ENCODE data around the gene NTMT2.

Gene NTMT2

DNA sequence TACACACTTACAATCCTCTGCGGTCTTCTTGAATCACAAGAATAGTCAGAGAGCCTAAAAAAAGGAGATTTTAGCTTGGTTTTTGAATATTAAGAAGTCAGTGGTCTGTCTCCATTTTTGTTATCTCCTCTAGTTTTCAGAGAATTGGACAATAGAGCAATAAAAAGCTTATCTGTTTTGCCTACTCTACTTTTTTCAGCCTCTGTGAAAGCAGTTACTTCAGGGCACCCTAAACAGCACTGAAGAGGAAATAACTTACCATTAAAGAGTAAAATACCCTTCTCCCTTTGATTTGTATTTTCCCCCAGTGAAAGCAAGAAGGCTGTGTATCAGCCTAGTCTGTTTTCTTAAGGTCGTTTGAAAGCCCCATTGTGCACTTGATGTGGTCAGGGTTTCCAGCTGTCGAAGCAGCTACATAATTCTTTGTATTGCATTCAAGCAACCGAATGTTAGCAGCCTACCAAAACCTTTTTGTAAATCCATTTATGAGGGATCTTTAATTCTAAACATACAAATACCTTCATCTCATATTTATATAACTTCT, 1.0 kb downstream of the NTMT2 start:
- no peaks in the 10 kb centered on the region for H3K79me2 ChIP-seq (ENCODE audit: low read length)
- H3K27ac ChIP-seq (ENCODE audit: low read length): no peak overlapping the region
- H3K4me1 ChIP-seq (ENCODE audit: low read length): no peaks in the 10 kb centered on the region
- no peaks in the 10 kb centered on the region for H4K20me1 ChIP-seq (ENCODE audit: insufficient read depth, low read length)
- no peaks in the 10 kb centered on the region for H3K36me3 ChIP-seq (replicated peaks; ENCODE audit: low read depth, low read length)
- no peaks in the 10 kb centered on the region for H3K27me3 ChIP-seq (ENCODE audit: low read depth, low read length)
- no peak overlapping the region for H3K4me3 ChIP-seq (ENCODE audit: low read length)
- H3K4me2 ChIP-seq (ENCODE audit: low read length): no peak overlapping the region
- H3K9ac ChIP-seq (ENCODE audit: low read length): no peak overlapping the region
- H2AFZ ChIP-seq (ENCODE audit: low read depth, low read length): no peak overlapping the region
- H3K9me3 ChIP-seq (ENCODE audit: insufficient read depth, low read length): no peaks in the 10 kb centered on the region
- TF ChIP-seq CTCF (IDR thresholded peaks at IDR 0.05; ENCODE audit: low read depth, low read length): no peak
- no peak for TF ChIP-seq EZH2phosphoT487 (IDR thresholded peaks at IDR 0.05; ENCODE audit: low read depth)

DNA sequence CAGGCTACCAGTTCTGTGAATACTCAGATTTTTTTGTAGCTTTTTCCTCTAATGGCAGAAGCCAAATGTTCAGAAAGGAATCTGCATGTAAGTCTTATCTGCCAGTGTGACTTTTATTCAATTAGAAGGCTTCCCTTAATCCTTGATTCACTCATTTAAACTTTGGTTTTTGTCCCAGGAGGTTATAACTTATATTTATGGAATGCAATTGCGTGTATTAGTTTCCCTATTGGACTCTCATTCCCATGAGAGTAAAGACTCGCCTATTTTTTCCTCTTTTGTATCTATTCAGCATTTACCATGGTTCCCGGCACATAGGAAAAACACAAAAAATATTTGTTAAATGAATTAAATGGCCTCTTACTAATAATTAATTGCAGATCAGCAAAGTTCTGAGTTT, 3.5 kb downstream of the NTMT2 start:
- Histone ChIP-seq H3K27ac (ENCODE audit: low read length) (no peak overlapping the region), H3K27me3 (ENCODE audit: low read depth, low read length) (no peaks in the 10 kb centered on the region), H2AFZ (ENCODE audit: low read depth, low read length) (no peak overlapping the region), H3K9me3 (ENCODE audit: insufficient read depth, low read length) (no peaks in the 10 kb centered on the region), H3K9ac (ENCODE audit: low read length) (no peak overlapping the region), H3K79me2 (ENCODE audit: low read length) (no peaks in the 10 kb centered on the region), H3K36me3 (replicated peaks; ENCODE audit: low read depth, low read length) (no peaks in the 10 kb centered on the region), H4K20me1 (ENCODE audit: insufficient read depth, low read length) (no peaks in the 10 kb centered on the region), H3K4me1 (ENCODE audit: low read length) (no peaks in the 10 kb centered on the region), H3K4me2 (ENCODE audit: low read length) (no peak overlapping the region), H3K4me3 (ENCODE audit: low read length) (no peak overlapping the region)
- TF ChIP-seq EZH2phosphoT487 (IDR thresholded peaks at IDR 0.05; ENCODE audit: low read depth) (no peak), CTCF (IDR thresholded peaks at IDR 0.05; ENCODE audit: low read depth, low read length) (no peak)

- no peaks in the 10 kb centered on the region for H3K79me2 ChIP-seq (ENCODE audit: low read length)
- H3K9ac ChIP-seq (ENCODE audit: low read length): no peak overlapping the region
- H3K36me3 ChIP-seq (replicated peaks; ENCODE audit: low read depth, low read length): no peaks in the 10 kb centered on the region
- no peaks in the 10 kb centered on the region for H3K9me3 ChIP-seq (ENCODE audit: insufficient read depth, low read length)
- H2AFZ ChIP-seq (ENCODE audit: low read depth, low read length): no peak overlapping the region
- no peak overlapping the region for H3K4me3 ChIP-seq (ENCODE audit: low read length)
- no peaks in the 10 kb centered on the region for H3K27me3 ChIP-seq (ENCODE audit: low read depth, low read length)
- no peaks in the 10 kb centered on the region for H3K4me1 ChIP-seq (ENCODE audit: low read length)
- no peak overlapping the region for H3K27ac ChIP-seq (ENCODE audit: low read length)
- no peaks in the 10 kb centered on the region for H4K20me1 ChIP-seq (ENCODE audit: insufficient read depth, low read length)
- TF ChIP-seq EZH2phosphoT487 (IDR thresholded peaks at IDR 0.05; ENCODE audit: low read depth) (no peak), CTCF (IDR thresholded peaks at IDR 0.05; ENCODE audit: low read depth, low read length) (no peak)
- no peak overlapping the region for H3K4me2 ChIP-seq (ENCODE audit: low read length)
These were observed 4.3 kb downstream of the NTMT2 start for GRCh38 chr1:170150016-170150415.

DNA sequence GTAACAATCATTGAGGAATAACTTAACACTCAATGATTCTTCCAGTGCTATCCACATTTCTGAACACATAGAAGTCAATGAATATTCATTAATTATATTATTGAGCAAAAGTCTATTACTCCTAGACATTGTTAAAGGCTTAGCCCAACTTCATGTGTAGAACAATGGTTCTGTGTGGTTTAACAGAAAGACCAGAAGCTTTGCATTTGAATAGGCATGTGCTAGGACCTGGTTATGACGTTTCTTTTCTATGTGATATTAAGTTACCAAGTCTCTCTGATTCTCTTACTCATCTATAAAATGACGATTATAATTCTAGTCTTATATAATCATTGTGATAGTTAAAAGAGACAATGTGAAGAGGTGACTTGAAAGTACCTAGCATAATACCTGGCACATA, 5.2 kb downstream of the NTMT2 start:
- no peaks in the 10 kb centered on the region for H3K79me2 ChIP-seq (ENCODE audit: low read length)
- H3K36me3 ChIP-seq (replicated peaks; ENCODE audit: low read depth, low read length): no peaks in the 10 kb centered on the region
- TF ChIP-seq CTCF (IDR thresholded peaks at IDR 0.05; ENCODE audit: low read depth, low read length) (no peak), EZH2phosphoT487 (IDR thresholded peaks at IDR 0.05; ENCODE audit: low read depth) (no peak)
- no peak overlapping the region for H3K27ac ChIP-seq (ENCODE audit: low read length)
- no peaks in the 10 kb centered on the region for H3K27me3 ChIP-seq (ENCODE audit: low read depth, low read length)
- no peak overlapping the region for H3K4me3 ChIP-seq (ENCODE audit: low read length)
- no peaks in the 10 kb centered on the region for H3K9me3 ChIP-seq (ENCODE audit: insufficient read depth, low read length)
- no peak overlapping the region for H3K4me2 ChIP-seq (ENCODE audit: low read length)
- H3K9ac ChIP-seq (ENCODE audit: low read length): no peak overlapping the region
- no peaks in the 10 kb centered on the region for H3K4me1 ChIP-seq (ENCODE audit: low read length)
- H4K20me1 ChIP-seq (ENCODE audit: insufficient read depth, low read length): no peaks in the 10 kb centered on the region
- H2AFZ ChIP-seq (ENCODE audit: low read depth, low read length): no peak overlapping the region

All from OCI-LY3 (cell line).